SK-N-SH treated with all-trans-retinoic acid at 6 μM for 48 hours (cell line): ENCODE measurements around the gene DOC2B.
"Not testable (repeated sequence)": the region's sequence is repeated elsewhere in the genome, so short reads cannot be mapped to it uniquely, and the experiment has no call there.

Source experiments
- ARNTL ChIP-seq: fragments of 450-650 bp; formaldehyde crosslinking; IDR thresholded peaks from 2 replicates; pipeline ENCODE4 v1.5.0; 2020; ENCODE audit warnings: low read depth, mild to moderate bottlenecking, moderate library complexity, borderline replicate concordance
- BACH2 ChIP-seq: fragments of 250-450 bp; sonication (Bioruptor Pico); IDR thresholded peaks from 2 replicates; pipeline ENCODE4 v1.9.0; 2021; ENCODE audit warnings: mild to moderate bottlenecking, borderline replicate concordance
- CREB5 ChIP-seq: fragments of 250-450 bp; sonication (Bioruptor Pico); IDR thresholded peaks from 2 replicates; pipeline ENCODE4 v1.5.1; 2020; ENCODE audit warnings: low read depth, mild to moderate bottlenecking, moderate library complexity
- CSRNP3 ChIP-seq: fragments of 250-450 bp; sonication (Bioruptor Pico); IDR thresholded peaks from 2 replicates; pipeline ENCODE4 v1.5.1; 2021; ENCODE audit warnings: mild to moderate bottlenecking, moderate library complexity
- ISL1 ChIP-seq: fragments of 250-450 bp; sonication (Bioruptor Pico); IDR thresholded peaks from 2 replicates; pipeline ENCODE4 v2.1.2; 2022; ENCODE audit warnings: mild to moderate bottlenecking, moderate library complexity
- OSR1 ChIP-seq: fragments of 250-450 bp; sonication (Bioruptor Pico); IDR thresholded peaks from 2 replicates; pipeline ENCODE4 v1.8.0; 2022; ENCODE audit warnings: moderate library complexity, mild to moderate bottlenecking, inconsistent platforms
- PPARA ChIP-seq: fragments of 250-450 bp; sonication (Bioruptor Pico); IDR thresholded peaks from 2 replicates; pipeline ENCODE4 v1.5.0; 2020; ENCODE audit warnings: mild to moderate bottlenecking, borderline replicate concordance
- SNAI2 ChIP-seq: fragments of 250-450 bp; sonication (Bioruptor Pico); IDR thresholded peaks from 2 replicates; pipeline ENCODE4 v1.5.0; 2020; ENCODE audit warnings: mild to moderate bottlenecking, moderate library complexity
- ZC3H10 ChIP-seq: fragments of 250-450 bp; sonication (Bioruptor Pico); IDR thresholded peaks from 2 replicates; pipeline ENCODE4 v1.5.1; 2021; ENCODE audit warnings: mild to moderate bottlenecking, moderate library complexity
- ZFP30 ChIP-seq: fragments of 450-650 bp; formaldehyde crosslinking; IDR thresholded peaks from 2 replicates; pipeline ENCODE4 v1.5.0; 2022; ENCODE audit warnings: mild to moderate bottlenecking, moderate library complexity
- TF ChIP-seq, protein P1 (sequence below): fragments of 250-450 bp; sonication (Bioruptor Pico); IDR thresholded peaks from 2 replicates; pipeline ENCODE4 v1.8.0; 2020; ENCODE audit warnings: mild to moderate bottlenecking, moderate library complexity, borderline replicate concordance
- TF ChIP-seq, protein P2 (sequence below): fragments of 250-450 bp; sonication (Bioruptor Pico); IDR thresholded peaks from 2 replicates; pipeline ENCODE4 v1.8.0; 2021; ENCODE audit warnings: low read depth, mild to moderate bottlenecking, moderate library complexity, borderline replicate concordance

- not testable (repeated sequence) for TF ChIP-seq PPARA (CRISPR knock-in tag); OSR1 (CRISPR knock-in tag); ZC3H10; ISL1 (CRISPR knock-in tag); SNAI2 (CRISPR knock-in tag); BACH2; CREB5; ARNTL (CRISPR knock-in tag); ZFP30; CSRNP3 (CRISPR knock-in tag)
- TF ChIP-seq, protein P1, sequence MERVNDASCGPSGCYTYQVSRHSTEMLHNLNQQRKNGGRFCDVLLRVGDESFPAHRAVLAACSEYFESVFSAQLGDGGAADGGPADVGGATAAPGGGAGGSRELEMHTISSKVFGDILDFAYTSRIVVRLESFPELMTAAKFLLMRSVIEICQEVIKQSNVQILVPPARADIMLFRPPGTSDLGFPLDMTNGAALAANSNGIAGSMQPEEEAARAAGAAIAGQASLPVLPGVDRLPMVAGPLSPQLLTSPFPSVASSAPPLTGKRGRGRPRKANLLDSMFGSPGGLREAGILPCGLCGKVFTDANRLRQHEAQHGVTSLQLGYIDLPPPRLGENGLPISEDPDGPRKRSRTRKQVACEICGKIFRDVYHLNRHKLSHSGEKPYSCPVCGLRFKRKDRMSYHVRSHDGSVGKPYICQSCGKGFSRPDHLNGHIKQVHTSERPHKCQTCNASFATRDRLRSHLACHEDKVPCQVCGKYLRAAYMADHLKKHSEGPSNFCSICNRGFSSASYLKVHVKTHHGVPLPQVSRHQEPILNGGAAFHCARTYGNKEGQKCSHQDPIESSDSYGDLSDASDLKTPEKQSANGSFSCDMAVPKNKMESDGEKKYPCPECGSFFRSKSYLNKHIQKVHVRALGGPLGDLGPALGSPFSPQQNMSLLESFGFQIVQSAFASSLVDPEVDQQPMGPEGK (CRISPR knock-in tag), result not testable (repeated sequence)
- TF ChIP-seq, protein P2, sequence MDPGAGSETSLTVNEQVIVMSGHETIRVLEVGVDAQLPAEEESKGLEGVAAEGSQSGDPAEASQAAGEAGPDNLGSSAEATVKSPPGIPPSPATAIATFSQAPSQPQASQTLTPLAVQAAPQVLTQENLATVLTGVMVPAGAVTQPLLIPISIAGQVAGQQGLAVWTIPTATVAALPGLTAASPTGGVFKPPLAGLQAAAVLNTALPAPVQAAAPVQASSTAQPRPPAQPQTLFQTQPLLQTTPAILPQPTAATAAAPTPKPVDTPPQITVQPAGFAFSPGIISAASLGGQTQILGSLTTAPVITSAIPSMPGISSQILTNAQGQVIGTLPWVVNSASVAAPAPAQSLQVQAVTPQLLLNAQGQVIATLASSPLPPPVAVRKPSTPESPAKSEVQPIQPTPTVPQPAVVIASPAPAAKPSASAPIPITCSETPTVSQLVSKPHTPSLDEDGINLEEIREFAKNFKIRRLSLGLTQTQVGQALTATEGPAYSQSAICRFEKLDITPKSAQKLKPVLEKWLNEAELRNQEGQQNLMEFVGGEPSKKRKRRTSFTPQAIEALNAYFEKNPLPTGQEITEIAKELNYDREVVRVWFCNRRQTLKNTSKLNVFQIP (CRISPR knock-in tag), result not testable (repeated sequence)
These were observed 63.0 kb downstream of the DOC2B start for GRCh38 chr17:118339-118917.
